SK-N-SH (cell line): ENCODE results near the gene CNNM1. TPM values are rescaled to one million over a fixed set of nuclear protein-coding genes. Genes with fewer than 3 reads are reported as not detected.

ENCODE experiments used
- CTCF ChIA-PET: fragments of 300-600, 350-600 bp; formaldehyde crosslinking; extraction: SDS; loops from one replicate; lab custom pipeline; 2021; lab: Yijun Ruan, JAX
- POLR2A ChIA-PET: fragments of 350-600 bp; sonication (Branson Sonifier 250); formaldehyde crosslinking; extraction: SDS; loops from one replicate; lab custom pipeline; 2020; ENCODE audit warnings: antibody characterized with exemption, inconsistent platforms; lab: Yijun Ruan, JAX
- DNase-seq: peaks from one replicate; pipeline ENCODE4 v3.0.0; 2012
- H2AFZ ChIP-seq: fragments of 200-600 bp; sonication (generic); 2 replicates; pipeline ENCODE4 v1.8.1; 2016; ENCODE audit warnings: antibody characterized with exemption, mild to moderate bottlenecking, low read depth
- H3F3A ChIP-seq: fragments of 200-600 bp; sonication (generic); replicated peaks from 2 replicates; pipeline ENCODE3; 2016; ENCODE audit warnings: antibody characterized with exemption, mild to moderate bottlenecking; ENCODE audit not compliant: insufficient read depth
- H3K27ac ChIP-seq, 2 experiments: fragments of 200-500 bp in 1 of 2; fragments of 200-600 bp in 1 of 2; sonication (Bioruptor generic) in 1 of 2; sonication (generic), shearing (Covaris generic) in 1 of 2; 2 replicates each; pipeline versions ENCODE4 v1.5.1 to v1.6.1; 2014 to 2016; ENCODE audit warnings: low read depth in 2 of 2, inconsistent platforms in 1 of 2, low read length in 1 of 2, mild to moderate bottlenecking in 1 of 2, mixed read lengths in 1 of 2
- H3K27me3 ChIP-seq: fragments of 200-600 bp; sonication (generic), shearing (Covaris generic); 2 replicates; pipeline ENCODE4 v1.6.1; 2016; ENCODE audit warnings: mixed run types; ENCODE audit not compliant: insufficient read depth
- H3K36me3 ChIP-seq, 2 experiments: fragments of 200-500 bp in 1 of 2; fragments of 200-600 bp in 1 of 2; sonication (Bioruptor generic) in 1 of 2; sonication (generic) in 1 of 2; replicated peaks in 1 of 2; 2 replicates each; pipeline versions ENCODE3 to v1.5.1; 2014 to 2016; ENCODE audit warnings: low read length in 1 of 2, mild to moderate bottlenecking in 1 of 2; ENCODE audit not compliant: insufficient read depth in 2 of 2, control insufficient read depth in 1 of 2
- H3K4me1 ChIP-seq, 2 experiments: fragments of 200-500 bp in 1 of 2; fragments of 200-600 bp in 1 of 2; sonication (Bioruptor generic) in 1 of 2; sonication (generic), shearing (Covaris generic) in 1 of 2; 2 replicates each; pipeline versions ENCODE4 v1.5.1 to v1.6.1; 2014 to 2016; ENCODE audit warnings: low read depth in 1 of 2, low read length in 1 of 2, mixed run types in 1 of 2; ENCODE audit not compliant: insufficient read depth in 2 of 2, control insufficient read depth in 1 of 2
- H3K4me2 ChIP-seq: fragments of 200-600 bp; sonication (generic), shearing (Covaris generic); 2 replicates; pipeline ENCODE4 v1.6.1; 2017; ENCODE audit warnings: mixed run types
- H3K4me3 ChIP-seq, 2 experiments: fragments of 200-500 bp in 1 of 2; fragments of 200-600 bp in 1 of 2; sonication (Bioruptor generic) in 1 of 2; sonication (generic), shearing (Covaris generic) in 1 of 2; 2 replicates each; pipeline versions ENCODE4 v1.5.1 to v1.8.1; 2014 to 2016; ENCODE audit warnings: low read depth in 2 of 2, inconsistent platforms in 1 of 2, low read length in 1 of 2, mild to moderate bottlenecking in 1 of 2, mixed read lengths in 1 of 2, moderate library complexity in 1 of 2
- H3K79me2 ChIP-seq: fragments of 200-600 bp; sonication (generic); 2 replicates; pipeline ENCODE4 v1.8.1; 2017; ENCODE audit warnings: mild to moderate bottlenecking; ENCODE audit not compliant: insufficient read depth
- H3K9ac ChIP-seq: fragments of 200-600 bp; sonication (generic); 2 replicates; pipeline ENCODE4 v1.6.1; 2017; ENCODE audit warnings: mixed run types
- H3K9me2 ChIP-seq: fragments of 200-600 bp; sonication (generic); 2 replicates; pipeline ENCODE4 v1.6.1; 2017; ENCODE audit warnings: mixed run types
- H3K9me3 ChIP-seq: fragments of 200-600 bp; sonication (generic); 2 replicates; pipeline ENCODE4 v1.6.1; 2017; ENCODE audit warnings: mixed run types, mild to moderate bottlenecking, moderate library complexity
- H4K20me1 ChIP-seq: fragments of 200-600 bp; sonication (generic); 2 replicates; pipeline ENCODE4 v1.6.1; 2017; ENCODE audit warnings: mild to moderate bottlenecking, mixed run types; ENCODE audit not compliant: insufficient read depth
- CHD2 ChIP-seq: fragments of 150-350 bp; IDR thresholded peaks from 2 replicates; pipeline ENCODE4 v1.6.1; 2018; ENCODE audit warnings: low read length; ENCODE audit not compliant: partially characterized antibody
- FOXJ3 ChIP-seq: sonication (generic); formaldehyde crosslinking; IDR thresholded peaks from 2 replicates; pipeline ENCODE4 v1.5.1; 2020; ENCODE audit warnings: mild to moderate bottlenecking, missing genetic modification reagents
- FOXM1 ChIP-seq: IDR thresholded peaks from 2 replicates; pipeline ENCODE4 v1.4.0; 2012; ENCODE audit warnings: low read depth, mild to moderate bottlenecking
- GABPA ChIP-seq: IDR thresholded peaks from 2 replicates; pipeline ENCODE4 v1.4.0; 2012; ENCODE audit warnings: low read depth, mild to moderate bottlenecking
- JUND ChIP-seq: IDR thresholded peaks from 2 replicates; pipeline ENCODE4 v1.4.0; 2012
- MEF2A ChIP-seq: IDR thresholded peaks from 2 replicates; pipeline ENCODE4 v1.4.0; 2012; ENCODE audit warnings: low read depth, borderline replicate concordance
- NFIC ChIP-seq: IDR thresholded peaks from 2 replicates; pipeline ENCODE4 v1.4.0; 2012; ENCODE audit warnings: borderline replicate concordance
- NRF1 ChIP-seq: IDR thresholded peaks from 2 replicates; pipeline ENCODE4 v1.6.1; 2012; ENCODE audit warnings: low read depth, mild to moderate bottlenecking, low read length
- RCOR1 ChIP-seq: fragments of 150-350 bp; IDR thresholded peaks from 2 replicates; pipeline ENCODE4 v1.6.1; 2017; ENCODE audit warnings: antibody characterized with exemption, low read length
- SIN3A ChIP-seq: IDR thresholded peaks from 2 replicates; pipeline ENCODE4 v1.6.1; 2012; ENCODE audit warnings: low read depth, mild to moderate bottlenecking, low read length, moderate library complexity, borderline replicate concordance
- TEAD4 ChIP-seq: IDR thresholded peaks from 2 replicates; pipeline ENCODE4 v1.4.0; 2012; ENCODE audit warnings: mild to moderate bottlenecking, borderline replicate concordance; ENCODE audit not compliant: insufficient read depth
- YY1 ChIP-seq: IDR thresholded peaks from 2 replicates; pipeline ENCODE4 v1.4.0; 2012; ENCODE audit warnings: low read depth, mild to moderate bottlenecking
- WGBS: methylation state at CpG from one replicate; pipeline ENCODE4 v1.1.6; 2017; ENCODE audit warnings: low lambda C conversion rate; 5-methylcytosine and 5-hydroxymethylcytosine counted together
- polyA plus RNA-seq, 3 experiments: library from polyadenylated mRNA; depleted of rRNA; stranded (reverse); fragments of >200 nt; gene quantifications; 2 replicates each; pipeline ENCODE4 v1.2.3, GENCODE V29; 2012
- TF ChIP-seq, protein P1 (sequence below): IDR thresholded peaks from 2 replicates; pipeline ENCODE4 v1.6.1; 2012; ENCODE audit warnings: mild to moderate bottlenecking, low read depth, low read length, moderate library complexity
- TF ChIP-seq, protein P2 (sequence below): fragments of 200-600 bp; sonication (generic); IDR thresholded peaks from 2 replicates; pipeline ENCODE4 v1.6.1; 2017; ENCODE audit warnings: antibody characterized with exemption, mild to moderate bottlenecking, moderate library complexity
- TF ChIP-seq, protein P3 (sequence below): IDR thresholded peaks from 2 replicates; pipeline ENCODE4 v1.4.0; 2012; ENCODE audit warnings: low read depth
- TF ChIP-seq, protein P4 (sequence below): IDR thresholded peaks from 2 replicates; pipeline ENCODE4 v1.4.0; 2012; ENCODE audit warnings: low read depth, borderline replicate concordance
- TF ChIP-seq, protein P5 (sequence below): IDR thresholded peaks from 2 replicates; pipeline ENCODE4 v1.4.0; 2012; ENCODE audit warnings: low read depth, borderline replicate concordance

The CNNM1 gene
- polyA plus RNA-seq, 1 of the 3 experiments (the other 2 are of a cell fraction), result 0.12 TPM

DNA sequence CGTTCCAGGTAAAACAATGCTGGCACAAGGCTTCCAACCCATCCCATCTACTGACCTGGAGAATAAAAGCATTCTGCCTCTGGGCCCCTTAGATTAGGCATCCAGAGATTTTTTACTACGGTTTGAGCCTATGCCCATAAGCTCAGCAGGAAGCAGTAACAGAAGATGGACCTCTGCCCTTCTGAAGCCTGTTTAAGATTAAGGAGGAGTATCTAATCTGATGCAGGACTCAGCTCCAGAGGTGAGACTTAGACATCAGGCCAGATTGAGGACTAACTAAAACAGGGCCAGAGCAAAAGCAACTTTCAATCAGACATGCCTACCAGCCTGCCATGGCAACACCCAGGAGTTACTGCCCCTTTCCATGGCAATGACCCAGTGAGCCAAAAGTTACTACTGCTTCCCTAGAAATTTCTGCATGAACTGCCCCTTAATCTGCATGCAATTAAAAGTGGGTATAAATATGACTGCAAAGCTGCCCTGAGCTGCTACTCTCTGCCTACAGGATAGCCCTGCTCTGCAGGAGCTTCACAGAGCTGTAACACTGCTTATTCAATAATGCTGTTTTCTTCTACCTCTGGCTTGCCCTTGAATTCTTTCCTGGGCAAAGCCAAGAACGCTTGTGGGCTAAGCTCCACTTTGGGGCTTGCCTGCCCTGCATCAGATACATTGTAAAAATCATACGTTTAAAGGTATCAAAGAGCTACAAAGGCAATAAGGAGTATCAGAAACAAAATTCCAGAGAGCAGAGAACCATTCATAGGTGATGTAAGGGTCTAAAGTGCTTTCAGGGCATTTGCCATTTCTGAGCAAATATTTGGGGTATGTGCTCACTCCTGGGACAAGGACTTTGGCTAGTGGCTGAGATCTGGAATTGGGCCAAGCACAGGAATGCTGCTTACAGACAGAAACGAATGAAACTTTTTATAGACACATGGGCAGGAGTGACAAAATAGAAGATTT lies 25.0 kb upstream of the CNNM1 start:
- no peaks in the 10 kb centered on the region for H3K9me3 ChIP-seq
- H4K20me1 ChIP-seq, result no peaks in the 10 kb centered on the region
- DNase-seq, result no peak
- no peak overlapping the region for H3K27ac ChIP-seq
- H3K9me2 ChIP-seq, result no peaks in the 10 kb centered on the region
- no peak overlapping the region for H3K9ac ChIP-seq
- ChIA-PET CTCF (interaction anchor here (0.7 to 1.7 kb wide), 2 partner anchors 14 to 131 kb away, joined by 3 to 5 read pairs; no protein-coding TSS in a partner anchor), POLR2A (no interaction called here)
- H3K4me2 ChIP-seq, result no peak overlapping the region
- WGBS, result 8% methylated on average over 5 of the region's 5 CpGs
- H3K36me3 ChIP-seq, result no peaks in the 10 kb centered on the region
- H3K27me3 ChIP-seq, result no peaks in the 10 kb centered on the region
- H2AFZ ChIP-seq, result no peak overlapping the region
- H3K4me1 ChIP-seq, result no peaks in the 10 kb centered on the region; a peak in 1 of 4 replicates
- no peaks in the 10 kb centered on the region for H3K79me2 ChIP-seq
- TF ChIP-seq YY1 (no peak), NRF1 (no peak), JUND (no peak), TEAD4 (no peak), FOXM1 (no peak), NFIC (no peak), RCOR1 (no peak), FOXJ3 (CRISPR knock-in tag) (no peak), GABPA (no peak), CHD2 (no peak), SIN3A (no peak), MEF2A (no peak)
- TF ChIP-seq, protein P1, sequence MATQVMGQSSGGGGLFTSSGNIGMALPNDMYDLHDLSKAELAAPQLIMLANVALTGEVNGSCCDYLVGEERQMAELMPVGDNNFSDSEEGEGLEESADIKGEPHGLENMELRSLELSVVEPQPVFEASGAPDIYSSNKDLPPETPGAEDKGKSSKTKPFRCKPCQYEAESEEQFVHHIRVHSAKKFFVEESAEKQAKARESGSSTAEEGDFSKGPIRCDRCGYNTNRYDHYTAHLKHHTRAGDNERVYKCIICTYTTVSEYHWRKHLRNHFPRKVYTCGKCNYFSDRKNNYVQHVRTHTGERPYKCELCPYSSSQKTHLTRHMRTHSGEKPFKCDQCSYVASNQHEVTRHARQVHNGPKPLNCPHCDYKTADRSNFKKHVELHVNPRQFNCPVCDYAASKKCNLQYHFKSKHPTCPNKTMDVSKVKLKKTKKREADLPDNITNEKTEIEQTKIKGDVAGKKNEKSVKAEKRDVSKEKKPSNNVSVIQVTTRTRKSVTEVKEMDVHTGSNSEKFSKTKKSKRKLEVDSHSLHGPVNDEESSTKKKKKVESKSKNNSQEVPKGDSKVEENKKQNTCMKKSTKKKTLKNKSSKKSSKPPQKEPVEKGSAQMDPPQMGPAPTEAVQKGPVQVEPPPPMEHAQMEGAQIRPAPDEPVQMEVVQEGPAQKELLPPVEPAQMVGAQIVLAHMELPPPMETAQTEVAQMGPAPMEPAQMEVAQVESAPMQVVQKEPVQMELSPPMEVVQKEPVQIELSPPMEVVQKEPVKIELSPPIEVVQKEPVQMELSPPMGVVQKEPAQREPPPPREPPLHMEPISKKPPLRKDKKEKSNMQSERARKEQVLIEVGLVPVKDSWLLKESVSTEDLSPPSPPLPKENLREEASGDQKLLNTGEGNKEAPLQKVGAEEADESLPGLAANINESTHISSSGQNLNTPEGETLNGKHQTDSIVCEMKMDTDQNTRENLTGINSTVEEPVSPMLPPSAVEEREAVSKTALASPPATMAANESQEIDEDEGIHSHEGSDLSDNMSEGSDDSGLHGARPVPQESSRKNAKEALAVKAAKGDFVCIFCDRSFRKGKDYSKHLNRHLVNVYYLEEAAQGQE, result no peak
- TF ChIP-seq, protein P2, sequence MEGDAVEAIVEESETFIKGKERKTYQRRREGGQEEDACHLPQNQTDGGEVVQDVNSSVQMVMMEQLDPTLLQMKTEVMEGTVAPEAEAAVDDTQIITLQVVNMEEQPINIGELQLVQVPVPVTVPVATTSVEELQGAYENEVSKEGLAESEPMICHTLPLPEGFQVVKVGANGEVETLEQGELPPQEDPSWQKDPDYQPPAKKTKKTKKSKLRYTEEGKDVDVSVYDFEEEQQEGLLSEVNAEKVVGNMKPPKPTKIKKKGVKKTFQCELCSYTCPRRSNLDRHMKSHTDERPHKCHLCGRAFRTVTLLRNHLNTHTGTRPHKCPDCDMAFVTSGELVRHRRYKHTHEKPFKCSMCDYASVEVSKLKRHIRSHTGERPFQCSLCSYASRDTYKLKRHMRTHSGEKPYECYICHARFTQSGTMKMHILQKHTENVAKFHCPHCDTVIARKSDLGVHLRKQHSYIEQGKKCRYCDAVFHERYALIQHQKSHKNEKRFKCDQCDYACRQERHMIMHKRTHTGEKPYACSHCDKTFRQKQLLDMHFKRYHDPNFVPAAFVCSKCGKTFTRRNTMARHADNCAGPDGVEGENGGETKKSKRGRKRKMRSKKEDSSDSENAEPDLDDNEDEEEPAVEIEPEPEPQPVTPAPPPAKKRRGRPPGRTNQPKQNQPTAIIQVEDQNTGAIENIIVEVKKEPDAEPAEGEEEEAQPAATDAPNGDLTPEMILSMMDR, result no peak
- TF ChIP-seq, protein P3, sequence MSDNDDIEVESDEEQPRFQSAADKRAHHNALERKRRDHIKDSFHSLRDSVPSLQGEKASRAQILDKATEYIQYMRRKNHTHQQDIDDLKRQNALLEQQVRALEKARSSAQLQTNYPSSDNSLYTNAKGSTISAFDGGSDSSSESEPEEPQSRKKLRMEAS, result no peak
- TF ChIP-seq, protein P4, sequence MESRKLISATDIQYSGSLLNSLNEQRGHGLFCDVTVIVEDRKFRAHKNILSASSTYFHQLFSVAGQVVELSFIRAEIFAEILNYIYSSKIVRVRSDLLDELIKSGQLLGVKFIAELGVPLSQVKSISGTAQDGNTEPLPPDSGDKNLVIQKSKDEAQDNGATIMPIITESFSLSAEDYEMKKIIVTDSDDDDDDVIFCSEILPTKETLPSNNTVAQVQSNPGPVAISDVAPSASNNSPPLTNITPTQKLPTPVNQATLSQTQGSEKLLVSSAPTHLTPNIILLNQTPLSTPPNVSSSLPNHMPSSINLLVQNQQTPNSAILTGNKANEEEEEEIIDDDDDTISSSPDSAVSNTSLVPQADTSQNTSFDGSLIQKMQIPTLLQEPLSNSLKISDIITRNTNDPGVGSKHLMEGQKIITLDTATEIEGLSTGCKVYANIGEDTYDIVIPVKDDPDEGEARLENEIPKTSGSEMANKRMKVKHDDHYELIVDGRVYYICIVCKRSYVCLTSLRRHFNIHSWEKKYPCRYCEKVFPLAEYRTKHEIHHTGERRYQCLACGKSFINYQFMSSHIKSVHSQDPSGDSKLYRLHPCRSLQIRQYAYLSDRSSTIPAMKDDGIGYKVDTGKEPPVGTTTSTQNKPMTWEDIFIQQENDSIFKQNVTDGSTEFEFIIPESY, result no peak
- TF ChIP-seq, protein P5, sequence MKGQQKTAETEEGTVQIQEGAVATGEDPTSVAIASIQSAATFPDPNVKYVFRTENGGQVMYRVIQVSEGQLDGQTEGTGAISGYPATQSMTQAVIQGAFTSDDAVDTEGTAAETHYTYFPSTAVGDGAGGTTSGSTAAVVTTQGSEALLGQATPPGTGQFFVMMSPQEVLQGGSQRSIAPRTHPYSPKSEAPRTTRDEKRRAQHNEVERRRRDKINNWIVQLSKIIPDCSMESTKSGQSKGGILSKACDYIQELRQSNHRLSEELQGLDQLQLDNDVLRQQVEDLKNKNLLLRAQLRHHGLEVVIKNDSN, result no peak
- H3F3A ChIP-seq, result no peaks in the 10 kb centered on the region
- no peak overlapping the region for H3K4me3 ChIP-seq
